OCI-LY3 (cell line): Measurements from ENCODE around the gene UNKL.

Experiments
- H2AFZ ChIP-seq: fragments of 200-600, 300-600 bp; shearing (Covaris generic); 2 replicates; pipeline ENCODE4 v1.6.0; 2014; ENCODE audit warnings: antibody characterized with exemption, low read depth, low read length
- H3K27ac ChIP-seq: fragments of 200-600, 300-600 bp; sonication (generic); 2 replicates; pipeline ENCODE4 v1.5.1; 2014; ENCODE audit warnings: mild to moderate bottlenecking, low read length, moderate library complexity, mixed read lengths
- H3K27me3 ChIP-seq: fragments of 200-600, 300-600 bp; sonication (generic); 2 replicates; pipeline ENCODE4 v1.6.1; 2014; ENCODE audit warnings: low read depth, low read length, mixed read lengths
- H3K36me3 ChIP-seq: fragments of 200-600, 300-600 bp; sonication (generic); replicated peaks from 2 replicates; pipeline ENCODE3; 2014; ENCODE audit warnings: low read depth, low read length, mixed read lengths
- H3K4me1 ChIP-seq: fragments of 300-600, 200-600 bp; sonication (generic); 2 replicates; pipeline ENCODE4 v1.6.1; 2014; ENCODE audit warnings: low read length, mixed read lengths
- H3K4me2 ChIP-seq: fragments of 200-600, 300-600 bp; sonication (generic); 2 replicates; pipeline ENCODE4 v1.6.1; 2014; ENCODE audit warnings: low read length, mixed read lengths
- H3K4me3 ChIP-seq: fragments of 300-600, 200-600 bp; sonication (generic); 2 replicates; pipeline ENCODE4 v1.5.1; 2014; ENCODE audit warnings: antibody characterized with exemption, mild to moderate bottlenecking, low read length, moderate library complexity
- H3K79me2 ChIP-seq: fragments of 300-600, 200-600 bp; shearing (Covaris generic); 2 replicates; pipeline ENCODE4 v1.6.1; 2014; ENCODE audit warnings: mild to moderate bottlenecking, low read length, mixed read lengths
- H3K9ac ChIP-seq: fragments of 300-600, 200-600 bp; shearing (Covaris generic); 2 replicates; pipeline ENCODE4 v1.6.0; 2014; ENCODE audit warnings: mild to moderate bottlenecking, low read length, moderate library complexity
- H3K9me3 ChIP-seq: fragments of 200-600, 300-600 bp; shearing (Covaris generic); 2 replicates; pipeline ENCODE4 v1.6.1; 2014; ENCODE audit warnings: low read length, mixed read lengths; ENCODE audit not compliant: insufficient read depth
- H4K20me1 ChIP-seq: fragments of 200-600, 300-600 bp; sonication (generic); 2 replicates; pipeline ENCODE4 v1.6.1; 2016; ENCODE audit warnings: low read length, mixed read lengths; ENCODE audit not compliant: insufficient read depth
- CTCF ChIP-seq: fragments of 200-600, 300-600 bp; sonication (generic); IDR thresholded peaks from 2 replicates; pipeline ENCODE4 v1.5.1; 2014; ENCODE audit warnings: antibody characterized with exemption, low read length, low read depth
- EZH2phosphoT487 ChIP-seq: fragments of 200-600 bp; shearing (Covaris generic); IDR thresholded peaks from 2 replicates; pipeline ENCODE4 v1.6.1; 2018; ENCODE audit warnings: antibody characterized with exemption, mixed run types, low read depth

The UNKL gene

DNA sequence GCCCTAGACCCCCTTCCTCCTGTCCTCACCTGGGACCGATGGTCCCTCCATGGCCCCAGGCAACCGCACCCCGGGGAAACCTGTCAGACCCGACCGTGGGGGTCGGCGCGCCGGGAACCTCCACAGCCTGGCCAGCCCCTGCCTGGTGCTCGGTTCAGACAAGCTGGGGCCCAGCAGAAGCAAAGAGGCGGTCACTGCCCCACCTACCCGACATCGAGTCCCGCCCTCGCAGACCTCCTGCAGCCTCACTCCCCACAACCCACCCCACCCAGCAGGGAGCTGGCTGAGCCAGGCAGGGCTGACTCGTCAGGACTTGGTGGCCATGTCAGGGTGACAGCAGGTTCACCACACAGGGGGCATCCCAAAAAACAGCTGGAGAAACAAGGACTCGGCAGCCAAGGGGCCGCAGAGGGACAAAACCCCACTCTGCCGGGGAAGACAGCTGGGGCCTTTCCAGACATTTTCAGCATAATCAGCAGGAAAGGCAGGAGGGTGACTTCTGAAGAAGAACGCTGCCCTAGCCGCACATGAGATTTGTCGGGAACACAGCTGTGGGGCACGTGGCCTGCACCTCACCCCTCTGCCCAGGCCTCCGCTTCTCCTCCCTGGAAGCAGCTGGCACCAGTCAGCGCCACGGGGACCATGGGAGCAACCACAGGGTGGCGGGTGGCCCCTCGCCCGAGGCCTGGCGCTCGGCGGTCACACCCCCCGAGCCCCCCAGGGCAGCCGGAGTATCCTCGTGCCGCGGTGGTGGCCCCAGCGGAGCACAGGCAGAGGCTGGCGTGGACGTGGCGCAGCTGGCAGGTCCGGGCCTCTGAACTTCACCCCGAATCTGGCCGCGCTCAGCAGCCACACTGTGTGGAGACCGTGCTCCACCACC lies 39.8 kb downstream of the UNKL start:
- Histone ChIP-seq H3K4me3 (no peak overlapping the region), H3K27ac (no peak overlapping the region), H3K4me1 (peaks cover 12% of the 10 kb centered on the region), H3K9me3 (no peaks in the 10 kb centered on the region), H3K36me3 (peaks cover 22% of the 10 kb centered on the region), H3K27me3 (no peaks in the 10 kb centered on the region), H2AFZ (no peak overlapping the region), H3K4me2 (no peak overlapping the region), H3K9ac (no peak overlapping the region), H4K20me1 (peaks cover 15% of the 10 kb centered on the region), H3K79me2 (peaks cover 61% of the 10 kb centered on the region)
- TF ChIP-seq EZH2phosphoT487 (no peak), CTCF (no peak)

GRCh38 chr16:1372292-1372950 lies 42.1 kb downstream of the UNKL start:
- Histone ChIP-seq H3K9me3 (no peaks in the 10 kb centered on the region), H3K4me2 (no peak overlapping the region), H4K20me1 (peaks cover 1% of the 10 kb centered on the region; the same call in 1 of the 2 replicates), H3K36me3 (peaks cover 18% of the 10 kb centered on the region), H2AFZ (no peak overlapping the region), H3K4me3 (no peak overlapping the region), H3K27me3 (no peaks in the 10 kb centered on the region), H3K9ac (no peak overlapping the region), H3K79me2 (peaks cover 41% of the 10 kb centered on the region), H3K27ac (no peak overlapping the region), H3K4me1 (no peaks in the 10 kb centered on the region)
- TF ChIP-seq EZH2phosphoT487 = no peak
- TF ChIP-seq CTCF = no peak

DNA sequence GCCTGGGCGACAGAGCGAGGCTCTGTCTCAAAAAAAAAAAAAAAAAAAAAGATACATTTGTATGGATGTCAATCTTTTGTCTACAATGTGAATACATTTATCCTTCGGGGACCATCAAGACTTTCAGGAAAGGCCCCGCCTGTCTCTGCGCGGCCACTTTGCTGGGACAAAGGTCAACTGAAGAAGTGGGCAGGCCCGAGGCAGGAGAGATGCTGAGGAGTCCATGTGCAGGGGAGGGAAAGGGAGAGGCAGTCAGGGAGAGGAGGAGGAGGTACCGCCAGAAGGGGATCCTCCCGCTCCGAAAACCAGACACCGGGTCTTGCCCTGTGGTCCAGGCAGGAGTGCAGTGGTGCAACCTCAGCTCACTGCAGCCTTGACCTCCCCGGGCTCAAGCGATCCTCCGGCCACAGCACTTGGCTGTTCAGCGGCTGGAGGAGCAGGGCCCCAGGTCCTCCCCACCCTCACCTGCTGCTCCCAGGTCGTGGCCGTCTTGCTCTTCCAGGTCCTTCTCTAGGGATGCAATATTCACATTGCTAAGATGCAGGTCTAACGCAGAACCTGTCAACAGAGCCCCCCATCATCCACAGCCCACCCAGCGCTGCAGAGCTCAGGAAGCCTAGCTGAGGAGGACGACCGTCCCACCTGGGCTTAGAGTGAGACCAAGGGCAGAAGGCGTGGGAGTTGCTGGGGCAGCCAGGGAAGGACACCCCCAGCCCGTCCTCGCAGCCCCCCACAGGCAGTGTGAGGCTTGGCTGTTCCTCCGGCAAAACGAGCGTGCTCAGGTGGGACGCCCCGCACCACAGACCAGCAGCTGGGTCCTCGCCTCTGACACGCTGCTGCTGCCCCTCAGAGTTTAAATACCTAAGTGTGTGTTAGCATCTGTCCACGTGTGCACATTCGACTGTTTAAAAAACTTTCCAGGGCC lies 43.2 kb downstream of the UNKL start:
- no peak overlapping the region for H3K4me3 ChIP-seq
- H3K27ac ChIP-seq = no peak overlapping the region

More for the DNA sequence above, 43.2 kb downstream of the UNKL start:
- Histone ChIP-seq H3K9ac (no peak overlapping the region), H3K9me3 (no peaks in the 10 kb centered on the region), H3K27me3 (no peaks in the 10 kb centered on the region), H3K36me3 (peaks cover 18% of the 10 kb centered on the region), H3K79me2 (peaks cover 30% of the 10 kb centered on the region), H4K20me1 (no peaks in the 10 kb centered on the region), H2AFZ (no peak overlapping the region), H3K4me2 (no peak overlapping the region), H3K4me1 (no peaks in the 10 kb centered on the region)
- TF ChIP-seq EZH2phosphoT487 (no peak), CTCF (no peak)
